Activated CD4-positive, alpha-beta T cell treated with anti-CD3 and anti-CD28 coated beads for 24 hours (primary cell): ENCODE results near the gene WDR13.
"Not testable (repeated sequence)": the region's sequence is repeated elsewhere in the genome, so short reads cannot be mapped to it uniquely, and the experiment has no call there.

Experiments
- DNase-seq, 2 donors: peaks; one replicate each; pipeline ENCODE4 v3.0.0-alpha.2; 2020; ENCODE audit warnings: low read depth in 2 of 2

Gene WDR13

GRCh38 chrX:48597353-48598264, at the start of gene WDR13:
TSS of gene WDR13 (plus strand) at chrX:48597492. CDS start at chrX:48597997, 505 bp downstream.
- peak; percentile 77 to 82 for DNase-seq

- no peak for DNase-seq
Measured at GRCh38 chrX:48548871-48549270, 48.4 kb upstream of the WDR13 start.

- DNase-seq = not testable (repeated sequence)
Measured at GRCh38 chrX:48555731-48556325, 41.5 kb upstream of the WDR13 start.

- DNase-seq = no peak
Measured at GRCh38 chrX:48558271-48558670, 39.0 kb upstream of the WDR13 start.

- no peak for DNase-seq
Measured at GRCh38 chrX:48559636-48560035, 37.7 kb upstream of the WDR13 start.

- DNase-seq = no peak
Measured at GRCh38 chrX:48560056-48560455, 37.2 kb upstream of the WDR13 start.

GRCh38 chrX:48560681-48561080, 36.6 kb upstream of the WDR13 start:
- no peak for DNase-seq

GRCh38 chrX:48569958-48570357, 27.3 kb upstream of the WDR13 start:
- no peak for DNase-seq

- no peak for DNase-seq
Measured at GRCh38 chrX:48573690-48574269, 23.5 kb upstream of the WDR13 start.

GRCh38 chrX:48574270-48575266, 22.7 kb upstream of the WDR13 start, which contains the start of gene RBM3:
TSS of gene RBM3 (plus strand) at chrX:48574484. CDS start at chrX:48575181, 697 bp downstream.
- DNase-seq = peak; percentile 78 to 81

GRCh38 chrX:48575642-48576041, 21.6 kb upstream of the WDR13 start:
- DNase-seq = no peak

- no peak for DNase-seq
Measured at GRCh38 chrX:48576108-48576507, 21.2 kb upstream of the WDR13 start.

GRCh38 chrX:48578661-48579128, 18.6 kb upstream of the WDR13 start:
- no peak for DNase-seq

- no peak for DNase-seq
Measured at GRCh38 chrX:48579259-48579658, 18.0 kb upstream of the WDR13 start.

- no peak for DNase-seq
Measured at GRCh38 chrX:48580662-48581061, 16.6 kb upstream of the WDR13 start.

GRCh38 chrX:48584698-48585097, 12.6 kb upstream of the WDR13 start:
- DNase-seq = no peak

GRCh38 chrX:48589482-48590162, 7.7 kb upstream of the WDR13 start:
- no peak for DNase-seq

GRCh38 chrX:48590203-48591103, 6.8 kb upstream of the WDR13 start:
- DNase-seq = no peak

GRCh38 chrX:48591255-48591791, 6.0 kb upstream of the WDR13 start:
- DNase-seq = no peak
